Cortex of kidney (tissue), 1 donor: Measurements from ENCODE around the gene PNPLA5.
"Not testable (repeated sequence)": the region's sequence is repeated elsewhere in the genome, so short reads cannot be mapped to it uniquely, and the experiment has no call there.

ENCODE experiments used
- DNase-seq: peaks from one replicate; lab custom pipeline; 2025; lab: John Stamatoyannopoulos, UW

Gene PNPLA5

GRCh38 chr22:43881091-43882061 is 10.4 kb downstream of the PNPLA5 start:
- DNase-seq, result no peak

GRCh38 chr22:43880541-43880991 is 11.2 kb downstream of the PNPLA5 start:
- no peak for DNase-seq

GRCh38 chr22:43879901-43880540 is 11.8 kb downstream of the PNPLA5 start:
- DNase-seq, result no peak

DNA sequence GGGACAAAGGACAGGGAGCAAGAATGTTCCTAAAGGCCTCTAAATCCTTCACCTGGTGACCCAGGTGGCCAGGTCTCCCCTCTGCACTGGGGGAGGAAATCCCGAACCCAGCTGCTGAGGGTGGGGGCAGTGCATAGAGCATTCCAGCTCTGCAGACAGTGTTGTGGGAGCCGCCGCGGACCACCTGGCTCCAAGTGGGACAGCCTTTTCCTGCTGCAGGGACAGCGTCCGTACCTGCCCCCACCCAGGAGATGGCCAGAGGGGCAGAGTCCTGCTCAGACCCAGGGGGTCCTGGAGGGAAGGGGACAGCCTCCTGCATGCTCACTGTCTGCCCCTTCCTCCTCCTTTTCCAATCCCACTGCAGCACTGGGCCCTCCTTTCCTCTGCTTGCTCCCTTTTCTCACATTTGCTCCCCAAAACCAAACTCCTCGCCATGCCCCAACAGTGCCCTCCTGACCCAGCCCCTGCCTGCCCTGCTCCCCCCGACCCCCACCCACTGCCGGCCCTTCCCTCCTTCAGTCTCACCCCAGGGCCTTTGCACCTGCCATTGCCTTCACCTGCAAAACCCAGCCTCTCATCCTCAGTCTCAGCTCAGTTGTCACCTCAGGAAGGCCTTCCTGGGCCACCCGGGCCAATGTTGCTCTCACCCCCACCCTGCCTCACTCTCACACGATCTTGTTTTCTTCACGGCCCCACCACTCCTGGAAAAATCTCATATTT is 12.8 kb downstream of the PNPLA5 start:
- DNase-seq, result no peak

- no peak for DNase-seq
These were observed 13.6 kb downstream of the PNPLA5 start for GRCh38 chr22:43878079-43878795.

DNA sequence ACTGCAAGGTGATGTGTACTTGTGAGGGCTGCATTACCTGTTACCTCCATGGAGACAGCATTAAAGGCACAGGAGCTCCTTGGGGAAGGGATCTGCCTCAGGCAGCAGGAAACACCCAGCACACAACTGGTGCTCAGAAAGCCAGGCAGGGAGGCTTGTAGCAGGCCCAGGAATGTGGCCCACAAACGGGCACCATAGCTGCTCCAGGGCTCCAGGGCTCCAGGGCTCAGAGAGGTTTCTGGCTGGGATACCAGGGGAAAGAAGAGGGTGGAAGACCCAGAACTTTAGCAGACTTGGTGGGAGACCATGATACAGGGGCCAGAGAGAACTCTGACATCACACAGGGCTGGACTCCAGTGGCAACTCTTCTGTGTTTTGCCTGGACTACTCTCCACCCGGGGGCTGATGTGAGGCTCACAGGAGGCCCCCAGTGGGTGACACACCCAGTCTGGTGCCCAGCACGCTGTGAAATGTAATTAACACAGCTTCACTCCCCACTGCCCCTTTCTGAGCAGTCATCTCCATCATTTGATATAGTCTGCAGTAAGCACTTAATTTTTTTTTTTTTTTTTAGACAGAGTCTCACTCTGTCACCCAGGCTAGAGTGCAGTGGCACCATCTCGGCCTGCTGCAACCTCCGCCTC is 14.8 kb downstream of the PNPLA5 start:
- DNase-seq, result no peak

DNA sequence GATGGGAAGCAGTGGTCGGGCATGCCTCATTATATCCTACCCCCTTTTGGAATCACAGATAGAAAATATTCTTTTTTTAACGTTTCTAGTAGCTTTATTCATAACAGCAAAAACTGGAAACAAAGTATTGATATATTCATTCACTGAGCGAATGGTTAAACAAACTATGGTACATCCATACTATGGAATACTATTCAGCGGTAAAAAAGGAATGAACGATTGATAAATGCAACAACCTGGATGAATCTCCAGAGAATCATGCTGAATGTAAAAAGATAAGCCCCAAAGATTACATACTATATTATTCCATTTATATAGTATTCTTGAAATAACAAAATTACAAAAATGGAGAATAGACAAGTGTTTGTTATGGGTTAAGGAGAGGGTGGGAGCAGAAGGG is 22.0 kb downstream of the PNPLA5 start:
- no peak for DNase-seq

GRCh38 chr22:43869001-43869400 is 22.8 kb downstream of the PNPLA5 start:
- DNase-seq, result not testable (repeated sequence)

DNA sequence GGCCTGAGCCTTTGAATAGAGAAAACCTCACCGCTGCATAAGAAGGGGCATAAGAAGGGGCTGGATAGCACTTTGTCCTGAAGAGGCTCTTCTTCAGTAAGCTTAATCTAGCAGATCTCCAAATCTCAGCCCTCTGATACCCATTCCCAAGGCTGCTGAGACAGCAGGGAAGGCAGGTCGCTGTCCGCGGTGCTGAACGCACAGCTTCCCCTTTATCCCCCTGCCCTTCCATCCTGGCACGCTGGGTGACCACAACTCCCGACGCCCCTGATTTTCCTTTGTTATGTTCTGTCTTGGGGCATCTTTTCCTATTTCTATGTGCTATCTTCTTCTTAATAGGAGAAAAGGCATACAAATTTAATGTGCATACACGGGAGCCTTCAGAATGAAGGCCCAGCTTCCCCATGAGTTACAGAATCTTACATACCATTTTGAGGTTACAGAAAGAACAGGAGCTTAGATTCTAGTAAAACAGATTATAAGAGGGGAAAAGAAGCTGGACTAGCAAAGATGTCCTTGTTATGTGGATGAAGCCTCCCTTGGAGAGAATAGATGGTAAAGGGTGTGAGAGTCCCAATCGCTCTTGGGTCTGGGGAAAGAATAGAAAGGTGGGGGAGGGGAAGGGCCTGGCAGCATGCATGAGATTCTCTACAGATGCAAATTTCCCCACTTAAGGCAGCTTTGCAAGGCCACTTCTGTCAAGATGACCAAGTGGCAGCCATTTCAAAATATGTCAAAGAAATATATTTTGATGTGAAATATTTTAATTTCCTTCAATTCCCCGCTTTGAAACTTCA is 23.8 kb downstream of the PNPLA5 start:
- no peak for DNase-seq

- no peak for DNase-seq
These were observed 29.0 kb downstream of the PNPLA5 start for GRCh38 chr22:43862882-43863202.

- no peak for DNase-seq
These were observed 29.5 kb downstream of the PNPLA5 start, which contains the start of gene SULT4A1 for GRCh38 chr22:43862074-43862881. SULT4A1 (minus strand) TSS chr22:43862513; CDS start chr22:43862382, 131 bp downstream.

GRCh38 chr22:43861529-43861928 is 30.3 kb downstream of the PNPLA5 start:
- no peak for DNase-seq

DNA sequence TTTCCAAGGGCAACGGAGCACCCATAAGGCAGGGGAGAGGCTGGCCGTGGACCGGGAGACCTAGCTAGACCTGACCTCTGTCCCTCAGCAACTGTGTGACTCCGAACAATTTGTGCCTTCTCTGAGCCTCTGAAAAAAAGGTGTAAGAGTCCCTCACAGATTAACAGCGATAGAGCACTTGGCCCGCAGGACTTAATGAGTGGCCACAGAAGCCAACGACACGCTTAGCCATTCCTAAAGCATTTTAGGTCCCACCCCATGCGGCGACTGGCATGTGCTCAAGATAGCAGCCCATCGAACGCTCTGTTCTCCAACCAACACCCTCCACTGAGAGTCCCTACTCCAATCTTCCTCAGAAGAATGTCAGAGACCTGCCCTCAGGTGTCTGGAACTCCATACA is 31.0 kb downstream of the PNPLA5 start:
- DNase-seq, result no peak

DNA sequence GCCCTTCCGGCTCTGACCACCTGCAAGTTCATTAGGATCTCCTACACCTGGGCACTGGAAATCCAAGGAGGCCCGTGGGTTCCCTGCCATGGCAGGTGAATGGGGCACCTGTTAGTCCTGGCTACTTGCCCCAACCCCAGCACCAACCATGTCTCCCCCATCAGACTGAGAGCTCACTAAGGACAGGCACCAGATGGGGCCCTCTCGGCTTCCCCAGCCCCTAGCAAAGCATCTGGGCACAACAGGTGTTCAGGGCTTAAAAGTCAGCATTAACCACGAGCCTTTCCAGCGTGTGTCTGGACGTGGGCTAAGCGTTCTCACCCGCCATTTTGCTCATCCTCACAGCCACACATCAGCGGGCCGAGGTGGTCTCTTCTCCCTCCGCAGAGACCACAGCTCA is 31.7 kb downstream of the PNPLA5 start:
- no peak for DNase-seq

- no peak for DNase-seq
These were observed 32.2 kb downstream of the PNPLA5 start for GRCh38 chr22:43859621-43860020.

- no peak for DNase-seq
These were observed 32.6 kb downstream of the PNPLA5 start for GRCh38 chr22:43859176-43859575.

DNA sequence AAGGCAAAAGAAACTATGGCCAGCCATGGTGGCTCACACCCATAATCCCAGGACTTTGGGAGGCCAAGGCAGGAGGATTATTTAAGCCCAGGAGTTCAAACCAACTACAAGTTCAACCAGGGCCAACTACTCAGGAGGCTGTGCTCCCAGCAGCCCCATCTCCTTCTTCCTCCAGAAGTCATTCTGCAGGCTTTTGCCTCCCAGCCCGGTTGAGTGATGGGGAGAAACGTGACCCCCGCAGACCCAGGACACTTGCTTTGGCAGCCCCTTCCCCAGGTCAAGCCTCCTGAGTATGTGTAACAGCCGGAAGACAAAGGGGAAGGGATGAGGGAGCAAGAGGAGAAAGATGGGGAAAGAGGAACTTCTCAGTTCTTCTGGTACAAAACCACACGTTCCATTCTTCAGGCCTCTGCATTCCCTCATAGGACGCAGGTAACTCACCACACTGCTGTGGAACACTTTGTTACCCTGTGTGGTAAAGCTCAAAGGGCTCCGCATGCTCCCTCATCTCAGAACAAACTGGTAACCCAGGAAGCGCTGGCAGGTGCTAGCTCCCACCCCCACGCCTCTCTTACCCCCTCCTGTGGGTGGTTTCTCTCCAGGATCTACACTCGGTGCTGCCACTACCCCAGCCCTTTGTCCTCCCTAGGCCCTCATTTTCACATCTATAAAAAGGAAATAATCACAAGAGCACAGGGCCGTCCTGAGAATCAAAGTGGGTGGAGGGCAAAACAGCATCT is 33.5 kb downstream of the PNPLA5 start:
- DNase-seq, result no peak

DNA sequence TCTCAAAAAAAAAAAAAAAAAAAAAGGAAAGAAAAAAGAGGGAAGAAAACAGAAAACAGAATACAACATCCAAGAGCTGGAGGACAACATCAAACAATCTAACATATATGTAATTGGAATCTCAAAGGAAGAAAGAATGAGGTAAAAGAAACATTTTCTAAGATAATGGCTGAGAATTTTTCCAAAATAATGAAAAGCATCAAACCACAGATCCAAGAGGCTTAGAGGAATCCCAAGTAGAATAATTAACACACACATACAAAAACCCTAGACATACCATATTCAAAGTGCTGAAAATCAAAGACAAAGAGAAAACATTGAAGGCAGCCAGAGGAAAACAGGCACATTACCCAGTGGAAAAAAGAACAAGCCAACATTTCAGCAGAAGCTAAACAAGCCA is 34.4 kb downstream of the PNPLA5 start:
- no peak for DNase-seq

DNA sequence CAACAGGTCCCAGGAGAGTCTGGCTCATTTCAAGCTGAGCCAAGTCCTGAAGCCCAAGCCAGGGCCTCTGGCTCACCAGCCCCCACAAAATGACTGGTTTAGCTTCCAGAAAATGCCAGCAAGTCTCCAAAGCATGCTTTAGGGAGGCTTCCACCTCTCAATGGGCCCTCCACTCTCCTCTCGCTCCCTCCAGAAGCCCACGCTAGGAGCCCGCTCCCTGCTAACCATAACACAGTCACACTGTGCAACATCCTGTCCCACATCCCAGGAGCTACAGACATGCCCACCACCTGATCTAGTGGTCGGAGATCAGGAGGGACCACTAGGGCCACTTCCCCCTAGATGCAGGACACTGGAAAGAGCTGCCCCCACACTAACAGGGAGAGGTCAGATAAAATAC is 36.4 kb downstream of the PNPLA5 start:
- no peak for DNase-seq
